Panc1 (cell line): ENCODE data around the gene RFXAP.

Experiments used
- POLR2AphosphoS5 ChIP-seq: IDR thresholded peaks from 2 replicates; pipeline ENCODE4 v1.6.1; 2012; ENCODE audit warnings: mild to moderate bottlenecking, low read depth, low read length, moderate library complexity
- SIN3A ChIP-seq: IDR thresholded peaks from 2 replicates; pipeline ENCODE4 v1.6.1; 2012; ENCODE audit warnings: low read depth, mild to moderate bottlenecking, low read length, moderate library complexity, borderline replicate concordance; ENCODE audit not compliant: insufficient read depth
- TF ChIP-seq, protein P1 (sequence below): fragments of 450-650 bp; IDR thresholded peaks from 2 replicates; pipeline ENCODE4 v1.5.1; 2017; ENCODE audit warnings: mild to moderate bottlenecking

GRCh38 chr13:36857253-36857652 lies 38.2 kb downstream of the RFXAP start:
- TF ChIP-seq, protein P1, sequence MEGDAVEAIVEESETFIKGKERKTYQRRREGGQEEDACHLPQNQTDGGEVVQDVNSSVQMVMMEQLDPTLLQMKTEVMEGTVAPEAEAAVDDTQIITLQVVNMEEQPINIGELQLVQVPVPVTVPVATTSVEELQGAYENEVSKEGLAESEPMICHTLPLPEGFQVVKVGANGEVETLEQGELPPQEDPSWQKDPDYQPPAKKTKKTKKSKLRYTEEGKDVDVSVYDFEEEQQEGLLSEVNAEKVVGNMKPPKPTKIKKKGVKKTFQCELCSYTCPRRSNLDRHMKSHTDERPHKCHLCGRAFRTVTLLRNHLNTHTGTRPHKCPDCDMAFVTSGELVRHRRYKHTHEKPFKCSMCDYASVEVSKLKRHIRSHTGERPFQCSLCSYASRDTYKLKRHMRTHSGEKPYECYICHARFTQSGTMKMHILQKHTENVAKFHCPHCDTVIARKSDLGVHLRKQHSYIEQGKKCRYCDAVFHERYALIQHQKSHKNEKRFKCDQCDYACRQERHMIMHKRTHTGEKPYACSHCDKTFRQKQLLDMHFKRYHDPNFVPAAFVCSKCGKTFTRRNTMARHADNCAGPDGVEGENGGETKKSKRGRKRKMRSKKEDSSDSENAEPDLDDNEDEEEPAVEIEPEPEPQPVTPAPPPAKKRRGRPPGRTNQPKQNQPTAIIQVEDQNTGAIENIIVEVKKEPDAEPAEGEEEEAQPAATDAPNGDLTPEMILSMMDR: no peak
- TF ChIP-seq POLR2AphosphoS5: no peak
- TF ChIP-seq SIN3A: no peak
